HG03520 (cell line): ENCODE results near the gene NKD1.
A peak's percentile ranks its signal among the peaks of the same experiment; 100 is the strongest.
"Not testable (repeated sequence)": the region's sequence is repeated elsewhere in the genome, so short reads cannot be mapped to it uniquely, and the experiment has no call there.

Experiments
- ATAC-seq: cut with Tn5 transposase; IDR thresholded peaks from one replicate; pipeline ENCODE4 v1.9.1; 2021; ENCODE audit warnings: mild to moderate bottlenecking, moderate library complexity; ENCODE audit not compliant: unreplicated experiment

The NKD1 gene

GRCh38 chr16:50576403-50577113 is 28.4 kb downstream of the NKD1 start:
- no peak for ATAC-seq

- peak; percentile 60 for ATAC-seq
Measured at GRCh38 chr16:50578137-50578536, 29.9 kb downstream of the NKD1 start.

GRCh38 chr16:50579373-50579772 is 31.2 kb downstream of the NKD1 start:
- ATAC-seq: not testable (repeated sequence)

- no peak for ATAC-seq
Measured at GRCh38 chr16:50580180-50580798, 32.1 kb downstream of the NKD1 start.

- ATAC-seq: no peak
Measured at GRCh38 chr16:50581845-50582244, 33.6 kb downstream of the NKD1 start.

GRCh38 chr16:50583211-50583610 is 35.0 kb downstream of the NKD1 start:
- ATAC-seq: no peak

- ATAC-seq: no peak
Measured at GRCh38 chr16:50584033-50584722, 36.0 kb downstream of the NKD1 start.

- no peak for ATAC-seq
Measured at GRCh38 chr16:50585331-50585776, 37.2 kb downstream of the NKD1 start.

GRCh38 chr16:50587543-50587942 is 39.3 kb downstream of the NKD1 start:
- no peak for ATAC-seq

- no peak for ATAC-seq
Measured at GRCh38 chr16:50588276-50588675, 40.1 kb downstream of the NKD1 start.

GRCh38 chr16:50591209-50591608 is 43.0 kb downstream of the NKD1 start:
- ATAC-seq: no peak

- ATAC-seq: no peak
Measured at GRCh38 chr16:50591800-50592771, 43.9 kb downstream of the NKD1 start.

GRCh38 chr16:50592996-50593395 is 44.8 kb downstream of the NKD1 start:
- no peak for ATAC-seq

- ATAC-seq: no peak
Measured at GRCh38 chr16:50593410-50594150, 45.4 kb downstream of the NKD1 start.

GRCh38 chr16:50594308-50595260 is 46.4 kb downstream of the NKD1 start:
- ATAC-seq: no peak

- ATAC-seq: no peak
Measured at GRCh38 chr16:50595859-50596258, 47.7 kb downstream of the NKD1 start.

- ATAC-seq: no peak
Measured at GRCh38 chr16:50596762-50597450, 48.7 kb downstream of the NKD1 start.

- ATAC-seq: no peak
Measured at GRCh38 chr16:50597563-50598255, 49.5 kb downstream of the NKD1 start.
